Memory B cell (primary cell): Measurements from ENCODE around the gene HTRA1.

ENCODE experiments used
- ATAC-seq: fragments of 150-1000 bp; cut with Tn5 transposase; 2 replicates; pipeline ENCODE4 v1.10.0; 2021; ENCODE audit warnings: low read depth, mild to moderate bottlenecking, moderate library complexity
- DNase-seq, 2 donors: peaks; one replicate each; pipeline ENCODE4 v3.0.0; 2022; ENCODE audit warnings: low spot score in 2 of 2
- H3K27ac Mint-ChIP-seq: one replicate; pipeline ENCODE4 v1.8.0; 2022; ENCODE audit warnings: mild to moderate bottlenecking, moderate library complexity, mixed read lengths
- H3K27me3 Mint-ChIP-seq: one replicate; pipeline ENCODE4 v1.8.0; 2022; ENCODE audit warnings: mixed read lengths
- H3K36me3 Mint-ChIP-seq: one replicate; pipeline ENCODE4 v1.8.0; 2022; ENCODE audit warnings: mild to moderate bottlenecking, mixed read lengths
- H3K4me1 Mint-ChIP-seq: one replicate; pipeline ENCODE4 v1.8.0; 2022; ENCODE audit warnings: mixed read lengths
- H3K4me3 Mint-ChIP-seq: one replicate; pipeline ENCODE4 v1.8.0; 2022; ENCODE audit warnings: mild to moderate bottlenecking, moderate library complexity, mixed read lengths
- H3K9me3 Mint-ChIP-seq: one replicate; pipeline ENCODE4 v1.8.0; 2022; ENCODE audit warnings: mixed read lengths

Gene HTRA1

GRCh38 chr10:122546242-122546641, 84.9 kb downstream of the HTRA1 start:
- H3K9me3 Mint-ChIP-seq = no peaks in the 10 kb centered on the region
- H3K27me3 Mint-ChIP-seq = peaks cover 7% of the 10 kb centered on the region

DNA sequence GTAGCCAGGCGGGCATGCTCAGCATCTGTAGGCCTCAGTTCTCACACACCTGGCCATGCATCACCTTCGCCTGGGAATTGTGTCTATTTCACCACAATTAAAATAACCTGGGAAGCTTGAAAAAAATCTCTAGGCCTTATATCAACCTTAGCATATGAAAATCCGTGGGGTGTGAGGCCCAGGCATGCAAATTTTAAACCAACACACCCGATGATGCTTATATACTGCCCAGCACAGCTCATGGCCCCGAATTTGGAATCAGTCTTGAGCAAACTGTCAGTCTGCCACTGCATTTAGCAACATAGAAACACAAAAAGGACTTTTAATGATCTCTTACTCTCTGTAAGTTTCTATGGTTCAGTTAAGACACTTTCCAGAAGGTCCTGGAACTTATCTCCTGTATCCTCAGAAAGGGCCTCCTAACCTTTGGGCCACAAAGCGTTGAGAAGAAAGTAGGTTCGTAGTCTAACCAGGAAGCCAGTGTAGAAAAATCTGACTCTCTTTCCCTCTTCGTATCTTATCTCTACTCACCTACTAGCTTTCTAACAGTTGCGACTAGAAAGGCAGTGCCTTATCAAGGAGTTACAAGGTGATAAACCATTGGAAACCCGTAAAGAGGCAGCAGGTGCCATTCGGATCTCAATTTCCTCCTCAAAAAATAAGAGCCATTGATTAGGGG, 87.2 kb downstream of the HTRA1 start:
- ATAC-seq (no peak), DNase-seq (no peak)
- no peaks in the 10 kb centered on the region for H3K9me3 Mint-ChIP-seq
- no peak overlapping the region for H3K27ac Mint-ChIP-seq
- H3K36me3 Mint-ChIP-seq = no peaks in the 10 kb centered on the region
- H3K27me3 Mint-ChIP-seq = peaks cover 6% of the 10 kb centered on the region
- H3K4me1 Mint-ChIP-seq = no peaks in the 10 kb centered on the region
- no peak overlapping the region for H3K4me3 Mint-ChIP-seq

More at GRCh38 chr10:122546242-122546641, 84.9 kb downstream of the HTRA1 start:
- no peak overlapping the region for H3K27ac Mint-ChIP-seq
- no peak overlapping the region for H3K4me3 Mint-ChIP-seq
- H3K4me1 Mint-ChIP-seq = no peaks in the 10 kb centered on the region
- ATAC-seq (no peak), DNase-seq (no peak)
- no peaks in the 10 kb centered on the region for H3K36me3 Mint-ChIP-seq

DNA sequence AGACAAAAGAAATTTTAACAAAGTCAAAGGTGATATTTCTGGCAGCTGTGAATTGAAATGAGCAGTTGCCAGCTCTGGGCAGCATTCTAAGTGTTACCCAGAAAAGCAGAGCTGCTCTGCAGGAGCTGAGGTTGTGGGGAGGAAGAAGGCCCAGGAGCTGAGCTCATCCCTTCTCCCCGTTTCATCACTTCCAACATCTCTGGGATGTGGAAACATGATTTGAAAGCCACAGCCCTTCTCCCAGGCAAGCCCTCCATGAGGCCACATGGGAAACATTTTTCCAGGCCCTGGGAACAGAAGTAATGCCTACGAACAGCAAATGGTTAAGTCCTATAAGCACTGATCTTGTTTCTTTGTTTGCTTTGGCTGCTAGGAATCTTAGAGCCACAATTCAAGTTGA, 88.3 kb downstream of the HTRA1 start:
- Mint-ChIP-seq H3K4me1 (no peaks in the 10 kb centered on the region), H3K4me3 (no peak overlapping the region), H3K27me3 (peaks cover 5% of the 10 kb centered on the region), H3K9me3 (no peaks in the 10 kb centered on the region), H3K27ac (no peak overlapping the region), H3K36me3 (no peaks in the 10 kb centered on the region)
- no peak for ATAC-seq
- DNase-seq = no peak

GRCh38 chr10:122550427-122550826, 89.1 kb downstream of the HTRA1 start:
- no peak for ATAC-seq
- no peak for DNase-seq
- Mint-ChIP-seq H3K4me3 (no peak overlapping the region), H3K27me3 (peaks cover 7% of the 10 kb centered on the region), H3K4me1 (no peaks in the 10 kb centered on the region), H3K9me3 (no peaks in the 10 kb centered on the region), H3K36me3 (no peaks in the 10 kb centered on the region), H3K27ac (no peak overlapping the region)

- ATAC-seq (no peak), DNase-seq (no peak)
- no peaks in the 10 kb centered on the region for H3K9me3 Mint-ChIP-seq
- no peaks in the 10 kb centered on the region for H3K36me3 Mint-ChIP-seq
- no peak overlapping the region for H3K4me3 Mint-ChIP-seq
- no peak overlapping the region for H3K27ac Mint-ChIP-seq
- peaks cover 7% of the 10 kb centered on the region for H3K27me3 Mint-ChIP-seq
- H3K4me1 Mint-ChIP-seq = no peaks in the 10 kb centered on the region
Measured at GRCh38 chr10:122550983-122551382, 89.6 kb downstream of the HTRA1 start.

DNA sequence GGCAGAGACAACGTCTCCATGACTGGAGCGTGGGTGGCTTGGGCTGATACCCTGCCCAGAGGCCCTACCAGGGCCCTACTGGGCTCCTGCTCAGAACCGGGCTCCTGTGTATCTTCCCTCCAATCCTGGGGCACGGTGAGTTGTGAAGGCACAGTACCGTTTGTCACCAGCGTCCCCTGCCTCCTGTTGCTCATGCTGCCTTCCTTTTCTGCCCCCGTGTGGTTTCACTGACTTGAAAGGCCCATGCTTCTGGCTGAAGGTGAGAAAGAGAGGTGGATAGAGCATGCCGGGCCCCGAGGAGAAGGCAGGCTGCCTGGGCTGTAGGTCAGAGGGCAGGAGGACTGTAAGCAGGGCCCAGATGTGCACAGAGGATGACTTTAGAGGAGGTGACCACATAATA, 90.1 kb downstream of the HTRA1 start:
- Mint-ChIP-seq H3K27ac (no peak overlapping the region), H3K36me3 (peaks cover 2% of the 10 kb centered on the region), H3K27me3 (peaks cover 7% of the 10 kb centered on the region), H3K4me1 (no peaks in the 10 kb centered on the region), H3K9me3 (peaks cover 2% of the 10 kb centered on the region), H3K4me3 (no peak overlapping the region)
- no peak for ATAC-seq
- DNase-seq = no peak

- no peak for ATAC-seq
- peaks cover 5% of the 10 kb centered on the region for H3K27me3 Mint-ChIP-seq
- H3K9me3 Mint-ChIP-seq = peaks cover 2% of the 10 kb centered on the region
- H3K4me3 Mint-ChIP-seq = no peak overlapping the region
- H3K4me1 Mint-ChIP-seq = no peaks in the 10 kb centered on the region
- DNase-seq = no peak
- peaks cover 2% of the 10 kb centered on the region for H3K36me3 Mint-ChIP-seq
- H3K27ac Mint-ChIP-seq = no peak overlapping the region
Measured at GRCh38 chr10:122553341-122553740, 92.0 kb downstream of the HTRA1 start.

DNA sequence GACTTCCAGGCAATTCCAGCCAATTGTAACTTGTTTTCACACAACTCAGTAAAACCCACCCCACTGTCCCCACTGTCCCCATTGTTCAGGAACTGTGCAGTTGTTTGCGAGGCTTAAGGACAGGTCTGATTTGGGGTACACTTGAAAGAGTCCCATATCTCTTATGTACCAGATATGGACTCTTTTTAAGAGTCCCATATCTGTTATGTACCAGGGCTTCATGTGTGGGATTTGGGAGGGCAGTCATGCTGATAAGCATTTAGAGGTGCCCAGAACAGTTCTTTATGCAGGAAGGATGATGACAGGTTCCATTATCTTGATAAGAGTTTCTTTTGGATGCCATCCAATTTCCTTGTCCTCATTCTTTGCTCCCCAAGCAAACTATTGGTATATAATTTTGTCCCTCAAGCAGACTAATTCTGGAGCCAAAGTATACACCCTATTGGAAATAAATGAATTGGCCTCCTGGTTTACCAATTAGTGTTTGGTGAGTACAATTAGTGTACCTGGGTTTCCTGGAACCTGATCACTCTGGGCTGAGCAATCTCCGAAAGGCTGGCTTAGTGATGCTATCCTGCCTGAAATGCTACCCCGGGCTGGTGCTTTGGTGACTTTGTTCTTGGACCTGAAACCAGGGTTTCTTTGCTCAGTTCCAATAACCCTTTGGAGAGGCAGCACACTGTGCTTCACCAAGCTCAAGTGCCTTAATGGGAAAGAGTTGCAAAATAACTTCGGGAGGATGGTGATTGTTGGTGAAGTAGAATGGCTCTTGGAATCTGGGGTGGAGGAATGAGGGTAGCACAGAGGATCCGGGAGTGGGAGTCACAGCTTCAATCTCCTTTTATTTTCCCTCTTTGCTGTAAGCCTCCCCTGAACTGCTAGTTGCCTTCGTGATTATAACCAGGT, 93.0 kb downstream of the HTRA1 start:
- ATAC-seq (no peak), DNase-seq (no peak)
- Mint-ChIP-seq H3K27me3 (peaks cover 9% of the 10 kb centered on the region), H3K4me1 (no peaks in the 10 kb centered on the region), H3K27ac (no peak overlapping the region), H3K9me3 (peaks cover 2% of the 10 kb centered on the region), H3K4me3 (no peak overlapping the region), H3K36me3 (peaks cover 2% of the 10 kb centered on the region)

- peaks cover 2% of the 10 kb centered on the region for H3K36me3 Mint-ChIP-seq
- peaks cover 2% of the 10 kb centered on the region for H3K9me3 Mint-ChIP-seq
- ATAC-seq = no peak
- H3K4me3 Mint-ChIP-seq = no peak overlapping the region
- H3K27me3 Mint-ChIP-seq = peaks cover 9% of the 10 kb centered on the region
- no peak for DNase-seq
- H3K4me1 Mint-ChIP-seq = no peaks in the 10 kb centered on the region
- H3K27ac Mint-ChIP-seq = no peak overlapping the region
Measured at GRCh38 chr10:122555442-122555841, 94.1 kb downstream of the HTRA1 start.

GRCh38 chr10:122557516-122557915, 96.2 kb downstream of the HTRA1 start:
- ATAC-seq (no peak), DNase-seq (no peak)
- Mint-ChIP-seq H3K4me3 (no peak overlapping the region), H3K27me3 (peaks cover 16% of the 10 kb centered on the region), H3K27ac (no peak overlapping the region), H3K36me3 (peaks cover 2% of the 10 kb centered on the region), H3K9me3 (peaks cover 2% of the 10 kb centered on the region), H3K4me1 (no peaks in the 10 kb centered on the region)

DNA sequence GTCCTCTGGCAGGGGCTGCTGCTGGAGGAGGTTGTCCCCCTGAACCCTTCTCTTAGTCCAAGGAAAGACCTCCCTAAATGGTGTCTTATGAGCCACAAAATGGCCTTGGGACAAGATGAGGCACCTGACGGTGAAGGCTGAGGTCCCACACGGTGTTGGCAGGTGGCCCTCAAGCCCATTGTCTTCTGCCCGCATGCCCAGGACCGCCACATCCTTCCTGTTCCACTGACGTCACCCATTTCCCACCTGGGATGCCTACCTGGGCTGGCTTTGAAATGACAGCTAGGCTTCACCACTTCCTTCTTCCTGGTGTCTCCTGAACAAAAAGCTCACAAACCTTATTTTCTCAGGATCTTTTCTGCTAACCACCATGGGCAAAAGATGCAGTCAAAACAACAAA, 97.1 kb downstream of the HTRA1 start:
- peaks cover 16% of the 10 kb centered on the region for H3K27me3 Mint-ChIP-seq
- no peaks in the 10 kb centered on the region for H3K4me1 Mint-ChIP-seq
- H3K27ac Mint-ChIP-seq = no peak overlapping the region
- peaks cover 2% of the 10 kb centered on the region for H3K36me3 Mint-ChIP-seq
- DNase-seq = no peak
- no peak overlapping the region for H3K4me3 Mint-ChIP-seq
- no peak for ATAC-seq
- H3K9me3 Mint-ChIP-seq = peaks cover 2% of the 10 kb centered on the region

GRCh38 chr10:122559228-122559627, 97.9 kb downstream of the HTRA1 start:
- no peaks in the 10 kb centered on the region for H3K4me1 Mint-ChIP-seq
- no peak for DNase-seq
- peaks cover 2% of the 10 kb centered on the region for H3K9me3 Mint-ChIP-seq
- H3K27me3 Mint-ChIP-seq = peaks cover 16% of the 10 kb centered on the region
- no peak overlapping the region for H3K4me3 Mint-ChIP-seq
- ATAC-seq = no peak
- H3K36me3 Mint-ChIP-seq = peaks cover 2% of the 10 kb centered on the region
- no peak overlapping the region for H3K27ac Mint-ChIP-seq

- H3K4me3 Mint-ChIP-seq = no peak within 1 kb of the TSS
- no peak for ATAC-seq
- H3K9me3 Mint-ChIP-seq = peaks cover 2% of the 10 kb centered on the region
- H3K27me3 Mint-ChIP-seq = peaks cover 16% of the 10 kb centered on the region
- H3K36me3 Mint-ChIP-seq = peaks cover 2% of the 10 kb centered on the region
- no peak within 1 kb of the TSS for H3K27ac Mint-ChIP-seq
- no peak for DNase-seq
- no peaks in the 10 kb centered on the region for H3K4me1 Mint-ChIP-seq
Measured at GRCh38 chr10:122560279-122560804, 99.0 kb downstream of the HTRA1 start, which contains the start of gene DMBT1. Gene DMBT1 (plus strand): TSS chr10:122560754. CDS start chr10:122560771, 17 bp downstream.

DNA sequence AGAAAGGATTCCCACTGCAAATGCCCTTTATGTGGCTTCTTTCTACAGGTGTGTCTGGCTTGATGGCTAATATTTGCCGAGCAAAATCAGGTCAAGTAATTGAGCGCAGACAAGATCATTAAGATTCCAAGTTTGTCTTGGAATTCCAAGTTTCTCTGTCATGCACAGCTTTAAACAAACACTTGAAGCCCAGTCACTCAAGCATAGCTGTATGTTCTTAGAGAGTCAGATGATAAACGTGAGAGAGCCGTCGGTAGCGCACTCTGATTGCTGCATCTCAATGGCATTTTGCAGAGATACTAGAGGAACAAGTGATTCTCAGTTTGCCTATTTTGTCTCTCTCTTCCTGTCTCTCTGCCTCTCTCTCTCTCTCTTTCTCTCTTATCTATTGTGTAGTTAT, 99.9 kb downstream of the HTRA1 start:
- Mint-ChIP-seq H3K27me3 (peaks cover 12% of the 10 kb centered on the region), H3K4me3 (no peak overlapping the region), H3K36me3 (peaks cover under 1% of the 10 kb centered on the region), H3K4me1 (no peaks in the 10 kb centered on the region), H3K9me3 (no peaks in the 10 kb centered on the region), H3K27ac (no peak overlapping the region)
- DNase-seq (no peak), ATAC-seq (no peak)
